ELR (cell line): ENCODE data around the gene ATE1.

Experiments used
- DNase-seq: peaks from one replicate; pipeline ENCODE4 v3.0.0-alpha.2; 2015; ENCODE audit warnings: low read depth

ATE1 gene

DNA sequence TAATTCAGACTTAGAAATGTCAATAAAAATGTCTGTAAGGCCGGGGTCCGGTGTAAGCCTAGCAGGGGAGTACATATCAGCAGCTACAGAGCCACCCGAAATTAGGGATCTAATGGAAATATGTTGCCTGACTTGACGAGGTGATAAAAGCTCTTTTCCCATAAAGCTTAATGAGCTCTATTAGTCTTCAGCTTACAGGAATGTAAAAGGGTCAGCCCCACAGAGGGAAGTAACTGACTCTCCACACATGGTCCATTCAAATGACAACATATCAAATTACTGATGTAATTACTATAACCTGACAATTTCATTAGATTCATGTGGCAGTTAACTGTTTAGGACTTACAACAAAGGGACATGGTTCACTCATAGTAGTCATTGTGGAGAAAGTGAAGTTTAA, 62.3 kb downstream of the ATE1 start:
- DNase-seq: no peak

DNA sequence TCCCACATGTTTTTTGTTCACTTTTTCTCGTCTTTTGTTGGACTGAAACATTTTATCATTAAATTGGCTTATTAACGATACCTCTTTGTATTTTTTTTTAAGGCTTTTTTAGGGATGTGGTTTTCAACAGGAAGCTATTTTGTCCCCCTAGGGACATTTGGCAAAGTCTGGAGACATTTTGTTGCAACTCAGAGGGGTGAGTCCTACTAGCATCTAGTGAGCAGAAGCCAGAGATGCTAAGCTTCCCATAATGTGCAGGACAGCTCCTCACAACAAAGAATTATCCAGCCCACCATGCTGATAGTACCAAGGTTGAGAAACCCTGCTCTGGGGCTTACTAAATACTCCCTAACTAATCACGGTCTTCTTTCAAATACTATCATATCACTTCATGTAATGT, 63.2 kb downstream of the ATE1 start:
- no peak for DNase-seq

DNA sequence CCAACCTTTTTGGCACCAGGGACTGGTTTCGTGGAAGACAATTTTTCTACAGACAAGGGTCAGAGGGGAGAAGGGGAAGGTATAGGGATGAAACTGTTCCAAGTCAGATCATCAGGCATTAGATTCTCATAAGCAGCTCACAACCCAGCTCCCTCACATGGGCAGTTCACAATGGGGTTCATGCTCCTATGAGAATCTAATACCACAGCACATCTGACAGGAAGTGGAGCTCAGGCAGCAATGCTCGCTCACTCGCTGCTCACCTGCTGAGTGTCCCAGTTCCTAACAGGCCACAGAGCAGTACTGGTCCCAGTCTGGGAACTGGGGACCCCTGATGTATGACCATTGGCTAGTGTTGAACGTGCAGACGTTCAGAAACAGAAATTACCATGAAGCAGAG, 63.7 kb downstream of the ATE1 start:
- DNase-seq: no peak

DNA sequence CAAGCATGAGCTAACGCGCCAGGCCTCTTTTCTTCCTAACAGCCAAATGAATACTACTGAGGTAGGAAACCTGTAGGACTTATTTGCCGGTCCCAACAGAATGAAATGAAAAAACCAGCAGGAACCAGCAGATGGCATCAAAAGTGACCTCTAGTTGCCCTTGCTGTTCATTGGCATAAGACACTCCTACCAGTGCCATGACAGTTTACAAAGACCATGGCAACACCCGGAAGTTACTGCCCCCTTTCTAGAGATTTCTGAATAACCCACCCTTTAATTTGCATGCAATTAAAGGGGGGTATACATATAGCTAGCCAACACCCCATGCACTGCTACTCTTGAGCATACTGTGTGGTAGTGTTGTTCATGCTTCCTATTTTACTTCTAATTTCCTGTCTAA, 65.2 kb downstream of the ATE1 start:
- no peak for DNase-seq

DNA sequence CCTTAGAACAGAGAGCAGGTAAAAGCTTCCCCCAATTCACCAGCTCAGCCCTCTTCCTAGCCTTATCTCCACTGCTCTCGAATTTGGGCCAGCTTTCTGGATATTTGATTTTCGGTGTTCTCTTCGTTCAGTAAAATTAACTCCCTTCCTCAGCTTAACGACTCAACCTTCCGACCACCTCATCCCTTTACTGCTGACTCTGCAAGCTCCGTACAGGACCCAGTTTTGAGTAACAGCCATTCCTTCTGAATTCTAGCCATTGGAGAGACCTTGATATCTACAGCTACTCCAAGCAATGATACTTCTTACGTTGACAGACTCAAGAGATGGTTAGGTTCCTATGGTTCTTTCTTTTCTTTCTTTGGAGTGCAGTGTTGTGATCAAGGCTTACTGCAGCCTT, 65.8 kb downstream of the ATE1 start:
- no peak for DNase-seq

DNA sequence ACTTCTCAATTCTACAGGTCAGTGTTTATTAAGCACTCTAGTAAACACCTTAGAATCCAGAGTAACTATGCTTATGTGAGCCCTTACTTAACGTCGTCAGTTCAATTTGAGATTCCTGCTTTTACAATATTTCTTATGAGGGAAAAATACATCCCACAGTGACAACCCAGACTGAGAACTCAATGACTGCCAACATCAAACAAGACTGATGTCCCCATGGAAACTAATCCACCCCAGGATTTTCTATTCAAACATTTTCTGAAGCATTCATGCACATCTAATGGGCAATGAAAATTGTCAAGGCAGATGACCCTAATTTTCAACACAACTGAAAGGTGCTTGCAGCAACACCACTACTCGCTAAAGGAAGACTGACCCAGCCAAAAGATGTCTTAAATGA, 67.0 kb downstream of the ATE1 start:
- no peak for DNase-seq

DNA sequence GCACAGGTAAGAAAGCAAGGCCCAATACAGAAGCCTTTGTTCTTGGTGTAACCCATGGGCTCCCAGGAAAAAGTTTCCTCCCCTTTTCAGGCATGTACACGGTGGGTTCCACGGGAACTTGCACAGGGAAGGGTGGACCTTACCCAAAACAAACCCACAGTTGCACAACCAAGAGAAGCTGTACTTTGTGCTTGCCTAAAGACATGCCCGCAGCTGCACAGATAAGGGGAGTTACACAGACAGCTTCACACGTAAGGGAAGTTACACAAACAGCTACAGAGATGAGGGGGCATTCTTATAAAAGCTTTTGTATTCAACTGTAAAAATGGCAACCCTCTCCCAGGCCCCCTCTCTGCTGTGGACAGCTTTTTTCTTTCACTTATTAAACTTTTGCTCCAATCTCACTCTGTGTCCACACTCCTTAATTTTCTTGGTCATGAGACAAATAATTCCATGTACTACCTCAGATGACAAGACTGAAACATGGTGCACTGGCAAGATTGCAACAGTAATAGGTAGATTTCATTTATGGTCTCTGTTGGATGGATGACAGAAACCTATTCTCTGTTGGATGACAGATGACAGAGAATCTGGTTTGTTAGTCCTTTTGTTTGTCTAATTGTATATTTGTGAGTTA, 72.9 kb downstream of the ATE1 start:
- no peak for DNase-seq

DNA sequence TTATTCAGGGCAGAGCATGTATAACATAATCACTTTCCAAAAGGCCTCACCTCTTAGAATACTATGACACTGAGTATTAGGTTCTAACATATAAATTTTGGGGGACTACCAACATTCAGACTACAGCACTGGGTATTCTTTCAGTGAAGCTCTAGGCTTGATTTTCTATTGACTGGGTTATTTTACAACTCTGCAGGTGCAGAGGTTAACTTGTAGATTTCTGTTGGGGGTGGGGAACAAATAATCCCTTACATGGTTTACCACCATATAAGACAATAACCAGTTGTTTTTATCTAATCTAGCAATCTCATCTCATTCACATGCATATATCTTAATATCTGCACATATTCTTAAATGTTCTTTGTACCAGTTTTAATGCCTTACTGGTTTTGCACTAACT, 73.9 kb downstream of the ATE1 start:
- no peak for DNase-seq

DNA sequence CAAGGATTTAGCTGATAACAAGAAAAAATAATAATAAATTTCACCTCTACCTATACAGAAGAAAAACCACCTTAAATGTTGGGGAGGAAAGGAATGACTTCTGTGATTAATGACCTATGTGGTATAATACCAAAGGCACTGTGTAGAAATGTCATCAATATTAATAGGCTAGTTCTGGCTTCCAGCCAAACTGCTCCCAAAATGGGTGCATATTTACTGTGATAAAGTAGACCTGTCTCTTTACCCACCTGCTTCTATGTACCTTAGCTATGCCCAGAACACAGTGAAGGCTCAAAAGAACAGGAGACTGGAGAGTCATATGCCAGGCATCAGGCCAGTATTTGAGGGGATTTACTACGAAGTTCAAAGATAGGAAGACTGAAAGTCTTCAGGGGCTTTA, 76.0 kb downstream of the ATE1 start:
- DNase-seq: no peak

DNA sequence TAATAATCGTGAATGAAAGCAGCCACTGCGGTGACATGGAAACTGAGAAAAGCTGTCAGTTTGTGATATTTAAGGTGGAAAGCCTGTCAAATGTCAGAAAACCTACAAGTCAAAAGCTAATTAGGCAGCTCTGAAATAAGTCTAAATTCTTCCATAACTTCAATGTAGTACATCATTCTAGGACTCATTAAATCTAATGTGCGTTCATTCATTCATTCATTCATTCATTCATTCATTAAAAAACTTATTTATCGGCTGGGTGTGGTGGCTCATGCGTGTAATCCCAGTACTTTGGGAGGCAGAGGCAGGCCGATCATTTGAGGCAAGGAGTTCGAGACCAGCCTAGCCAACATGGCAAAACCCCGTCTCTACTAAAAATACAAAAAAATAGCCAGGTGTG, 79.7 kb downstream of the ATE1 start:
- DNase-seq: no peak

DNA sequence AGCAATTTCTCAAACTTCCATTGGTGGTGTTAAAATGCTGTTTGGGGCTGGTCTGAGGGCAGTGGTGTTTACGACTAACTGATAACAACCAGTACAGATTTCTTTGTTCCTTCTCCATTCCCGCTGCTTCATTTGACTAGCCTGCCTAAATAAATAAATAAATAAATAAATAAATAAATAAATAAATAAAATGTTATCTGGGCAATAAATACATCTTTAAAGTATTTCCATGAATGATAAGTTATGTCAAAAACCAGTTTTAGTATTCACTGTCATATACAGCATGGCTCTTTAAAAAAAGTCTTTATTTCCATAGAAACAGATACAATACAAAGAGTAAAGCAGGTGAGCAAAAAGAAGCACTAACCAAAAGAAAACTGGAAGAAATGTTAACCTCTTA, 81.3 kb downstream of the ATE1 start:
- no peak for DNase-seq

DNA sequence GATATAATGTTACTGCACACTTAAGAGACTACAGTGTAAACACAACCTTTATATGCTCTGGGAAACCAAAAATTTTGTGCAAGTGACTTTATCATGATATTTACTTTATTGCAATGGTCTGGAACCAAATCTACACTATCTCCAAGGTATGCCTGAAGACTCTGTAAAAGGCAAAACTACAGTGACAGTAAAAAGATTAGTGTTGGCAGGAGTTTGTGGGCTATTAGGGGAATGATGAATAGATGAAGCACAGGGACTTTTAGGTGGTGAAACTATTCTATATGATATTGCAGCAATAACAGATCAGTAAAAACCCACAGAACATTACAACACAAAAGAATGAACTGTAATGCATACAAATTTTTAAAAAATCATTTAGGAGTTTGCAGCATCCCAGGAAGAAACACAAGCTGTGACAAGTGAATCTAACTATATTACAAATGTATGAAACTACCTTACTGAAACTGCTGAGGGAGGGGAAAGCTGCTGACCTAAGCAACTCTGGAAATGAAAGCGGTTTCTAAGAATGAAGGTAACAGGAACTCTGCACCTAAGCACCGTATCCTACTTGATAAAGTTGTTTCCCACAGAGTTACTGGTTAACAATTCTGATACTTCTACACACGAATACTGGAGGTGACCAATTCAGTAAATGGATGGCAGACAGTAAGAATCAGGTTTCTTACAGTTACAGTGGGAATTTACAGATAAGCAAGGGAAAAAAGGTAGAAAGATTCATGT, 82.6 kb downstream of the ATE1 start:
- DNase-seq: no peak

DNA sequence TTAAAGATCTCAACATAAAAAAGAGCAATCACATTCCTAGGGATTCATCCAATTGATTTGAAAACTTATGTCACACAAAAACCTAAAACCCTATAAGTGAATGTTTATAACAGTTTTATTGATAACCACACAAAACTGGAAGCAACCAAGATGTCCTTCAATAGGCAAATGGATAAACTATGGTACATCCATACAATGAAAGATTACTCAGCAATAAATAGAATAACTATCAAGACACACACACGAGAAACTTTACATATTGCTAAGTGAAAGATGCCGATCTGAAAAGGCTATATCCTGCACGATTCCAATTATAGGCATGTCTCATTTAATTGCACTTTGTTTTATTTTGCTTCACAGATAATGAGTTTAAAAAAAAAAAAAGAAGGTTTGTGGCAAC, 83.3 kb downstream of the ATE1 start:
- DNase-seq: no peak

DNA sequence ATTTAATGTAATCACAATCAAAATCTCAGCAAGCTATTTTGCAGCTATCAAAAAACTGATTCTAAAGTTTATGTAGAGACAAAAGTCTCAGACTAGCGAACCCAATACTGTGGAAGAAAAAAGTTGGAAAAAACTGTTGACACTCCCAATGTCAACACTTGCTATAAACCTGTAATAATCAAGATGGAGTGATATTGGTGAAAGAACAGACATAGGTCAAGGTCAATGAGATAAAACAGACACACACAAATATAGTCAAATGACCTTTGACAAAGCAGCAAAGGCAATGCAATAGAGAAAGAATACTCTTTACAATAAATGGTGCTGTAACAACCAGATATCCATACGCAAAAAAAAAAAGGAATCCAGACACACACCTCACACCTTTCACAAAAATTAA, 84.5 kb downstream of the ATE1 start:
- no peak for DNase-seq

DNA sequence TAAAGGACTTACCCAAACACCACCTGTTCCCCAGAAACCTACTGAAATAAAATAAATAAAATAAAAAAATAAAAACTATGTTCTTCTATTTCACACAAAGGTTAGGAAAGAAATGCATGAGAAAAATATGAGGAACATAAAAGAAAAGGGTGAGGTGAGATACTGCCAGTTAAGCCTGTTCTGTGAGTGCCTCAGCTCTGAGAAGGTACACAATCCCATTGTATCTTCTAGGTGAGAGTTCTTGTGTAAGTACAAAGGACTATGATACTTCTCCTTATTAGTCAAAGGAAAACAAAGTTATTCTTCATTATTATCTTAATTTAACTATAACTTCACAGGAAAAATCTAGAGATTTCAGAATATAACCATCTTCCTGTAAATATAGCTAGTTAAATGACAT, 86.0 kb downstream of the ATE1 start:
- no peak for DNase-seq

DNA sequence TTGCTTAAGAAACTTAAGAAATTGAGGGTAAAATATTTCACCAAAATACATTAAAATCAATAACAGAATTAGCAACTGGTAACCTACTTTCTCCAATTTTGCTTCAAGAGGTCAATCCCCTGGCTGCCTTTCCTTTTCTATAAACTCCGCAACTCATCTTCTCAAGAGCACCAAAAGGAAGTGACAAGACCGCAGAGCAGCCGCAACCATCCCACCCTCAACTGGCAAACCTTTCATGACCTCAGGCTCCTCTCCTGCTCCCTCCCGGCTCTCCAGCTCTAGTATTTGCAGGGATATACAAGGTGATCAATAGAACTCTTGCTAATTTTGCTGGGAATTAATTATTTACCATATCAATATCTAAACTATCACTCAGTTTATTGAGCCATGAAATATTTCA, 88.9 kb downstream of the ATE1 start:
- DNase-seq: no peak

DNA sequence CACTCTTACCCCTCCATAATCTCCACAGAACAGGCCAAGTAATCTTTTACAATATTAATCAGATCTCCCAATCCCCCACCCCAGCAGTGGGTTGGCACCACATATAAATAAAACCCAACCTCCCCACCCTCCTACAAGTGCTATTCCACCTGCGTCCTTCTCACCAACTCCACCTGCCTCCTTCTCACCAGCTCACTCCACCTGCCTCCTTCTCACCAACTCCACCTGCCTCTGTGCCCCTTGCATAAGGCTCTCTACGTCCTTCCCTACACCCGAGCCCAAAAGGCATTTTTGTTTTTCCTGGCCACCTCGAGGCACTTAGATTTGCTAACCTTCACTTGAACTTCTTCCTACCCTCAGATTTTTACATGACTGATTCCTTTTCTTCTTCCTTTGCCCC, 89.7 kb downstream of the ATE1 start:
- no peak for DNase-seq

DNA sequence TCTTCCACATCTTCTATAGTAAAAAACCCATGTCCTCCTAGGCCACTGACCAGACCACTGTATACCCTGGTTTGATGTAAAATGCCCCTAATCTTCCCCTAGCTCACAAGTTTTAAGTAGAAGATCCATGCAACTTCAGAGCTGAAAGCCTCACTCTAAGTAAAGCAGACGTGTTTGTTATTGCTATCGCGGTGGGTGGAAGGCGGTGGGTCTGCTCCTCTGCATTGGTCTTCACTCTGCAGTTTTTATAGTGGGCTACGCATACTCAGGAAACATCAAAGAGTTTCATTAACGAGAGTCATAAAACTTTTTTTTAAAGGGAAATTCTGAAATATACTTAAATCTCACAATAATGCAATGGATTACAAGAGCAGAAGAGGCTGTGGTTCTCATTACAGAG, 91.7 kb downstream of the ATE1 start:
- DNase-seq: no peak

DNA sequence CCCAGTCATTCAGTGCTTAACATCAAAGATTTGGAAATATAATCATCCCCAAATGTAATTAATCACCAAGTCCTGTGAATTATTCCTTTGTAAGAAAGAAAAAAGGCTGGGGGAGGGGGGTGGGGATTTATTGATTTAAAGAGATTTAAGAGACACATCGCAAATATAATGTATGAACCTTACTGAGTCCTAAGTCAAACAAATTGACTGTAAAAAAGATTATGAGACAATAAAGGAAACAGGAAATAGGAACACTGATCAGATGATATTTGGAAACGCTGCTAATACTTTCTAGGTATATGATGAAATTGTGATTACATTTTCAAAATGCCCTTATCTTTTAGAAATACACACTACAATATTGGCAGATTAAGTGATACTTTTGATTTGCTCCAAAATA, 92.5 kb downstream of the ATE1 start:
- no peak for DNase-seq

DNA sequence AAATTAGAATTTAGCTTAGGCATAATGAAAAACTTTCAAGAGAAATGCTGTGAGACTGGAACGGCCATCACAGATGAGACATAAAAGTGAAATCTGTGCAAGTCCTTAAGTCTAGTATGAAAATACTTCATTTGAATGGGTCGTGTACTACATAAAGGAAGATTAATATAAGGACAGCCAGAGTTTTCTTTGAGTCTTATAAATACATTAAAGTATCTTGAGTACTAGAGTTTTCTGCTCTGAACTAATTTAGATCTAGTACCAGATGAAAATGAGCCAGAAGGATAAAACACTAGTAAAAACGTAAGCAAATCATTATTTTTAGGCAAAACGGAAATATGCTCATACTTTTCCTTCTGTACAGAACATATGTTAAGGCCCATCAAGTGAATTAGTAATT, 93.1 kb downstream of the ATE1 start:
- DNase-seq: no peak

DNA sequence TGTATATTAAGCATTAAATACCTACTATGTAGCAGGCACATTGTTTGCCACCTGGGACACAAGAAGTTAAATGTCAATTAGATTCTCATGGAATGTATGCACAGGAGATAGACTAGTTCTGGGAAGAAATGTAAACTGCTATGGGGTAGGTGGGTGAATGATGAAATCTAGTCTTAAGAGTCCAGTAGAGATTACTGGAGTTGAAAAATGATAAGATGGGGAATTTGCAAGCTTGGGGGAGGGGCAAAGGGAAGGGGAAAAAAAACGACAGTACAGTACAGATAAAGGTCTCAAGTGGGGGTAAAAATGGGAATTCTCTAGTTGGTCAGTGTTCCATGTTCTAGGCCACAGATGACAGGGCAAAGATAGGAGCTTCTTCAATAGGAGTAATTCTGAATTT, 94.4 kb downstream of the ATE1 start:
- no peak for DNase-seq

DNA sequence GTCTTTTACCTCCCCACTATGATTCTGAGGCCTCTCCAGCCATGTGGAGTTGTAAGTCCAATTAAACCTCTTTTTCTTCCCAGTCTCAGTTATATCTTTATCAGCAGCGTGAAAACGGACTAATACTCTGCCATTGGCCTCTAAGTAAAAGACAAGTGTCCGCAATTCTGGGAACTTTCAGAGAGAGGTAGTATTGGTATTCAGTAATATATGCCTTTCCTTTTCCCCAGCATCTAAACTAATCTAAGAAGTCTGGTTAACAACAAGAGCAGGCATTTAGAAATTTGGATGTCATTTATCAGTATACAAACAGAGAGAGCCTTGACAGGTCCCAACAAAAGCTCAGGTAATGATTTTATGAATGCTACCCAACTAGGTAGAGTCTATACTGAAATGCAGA, 95.2 kb downstream of the ATE1 start:
- no peak for DNase-seq

DNA sequence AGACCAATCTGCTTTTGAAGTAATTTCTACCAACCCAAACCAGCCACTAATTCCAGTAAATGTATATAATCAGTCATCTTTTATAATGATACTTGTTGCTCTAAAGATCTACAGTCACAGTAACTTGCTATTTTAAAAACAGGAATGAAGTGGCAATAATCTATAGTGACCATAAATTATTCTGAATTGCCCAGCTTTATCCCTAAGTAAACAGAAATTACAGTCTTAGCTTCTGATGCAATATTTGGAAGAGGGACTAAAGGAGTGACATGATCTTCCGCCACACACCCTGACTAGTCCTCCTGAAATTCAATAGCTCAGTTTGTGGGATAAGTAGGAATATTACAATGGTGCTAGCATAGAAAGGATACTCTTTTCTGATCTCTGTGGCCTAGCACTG, 96.1 kb downstream of the ATE1 start:
- no peak for DNase-seq

DNA sequence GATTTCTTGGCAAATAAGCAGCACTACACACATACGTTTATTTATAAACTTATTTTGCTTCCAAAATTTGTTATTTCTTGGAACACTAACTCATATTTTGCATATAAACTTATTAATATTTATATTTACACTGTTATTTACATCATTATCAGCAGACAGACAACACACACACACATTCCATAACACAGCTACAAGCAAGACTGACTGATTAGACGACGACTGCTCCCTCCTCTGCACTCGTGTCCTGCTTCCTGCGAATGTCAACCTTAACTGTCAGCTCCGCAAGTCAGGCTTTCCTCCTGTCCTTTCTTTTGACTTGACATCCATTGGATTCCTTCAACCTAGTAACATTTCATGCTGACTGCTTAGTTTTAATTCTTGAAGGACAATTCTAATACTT, 96.6 kb downstream of the ATE1 start:
- no peak for DNase-seq
